Kidney (tissue), 14 donors: Measurements from ENCODE around the gene DDX41. TPM values are rescaled to one million over a fixed set of nuclear protein-coding genes. Genes with fewer than 3 reads are reported as not detected.
A peak's percentile ranks its signal among the peaks of the same experiment; 100 is the strongest.

ENCODE experiments used
- DNase-seq, 5 donors: peaks; one replicate each; pipeline ENCODE4 v3.0.0-alpha.2; 2013 to 2020
- FAIRE-seq: peaks from 2 replicates; lab custom pipeline; 2012; peaks lifted over from hg19 to GRCh38; lab: Jason Lieb, UNC
- H3K27ac ChIP-seq, 2 donors: one replicate each; pipeline ENCODE4 v1.7.0; 2013; ENCODE audit warnings: low read depth in 2 of 2, low read length in 2 of 2, inconsistent platforms in 1 of 2
- H3K27me3 ChIP-seq: one replicate; pipeline ENCODE4 v1.7.1; 2013; ENCODE audit warnings: low read length, inconsistent platforms; ENCODE audit not compliant: control insufficient read depth, insufficient read depth
- H3K36me3 ChIP-seq, 3 donors: one replicate each; pipeline versions ENCODE4 v1.7.0 to v1.7.1; 2013; ENCODE audit warnings: low read length in 3 of 3, control low read depth in 1 of 3, inconsistent platforms in 1 of 3; ENCODE audit not compliant: insufficient read depth in 3 of 3, control insufficient read depth in 2 of 3
- H3K4me1 ChIP-seq, 3 donors: one replicate each; pipeline versions ENCODE4 v1.7.0 to v1.7.1; 2013; ENCODE audit warnings: low read length in 3 of 3, inconsistent platforms in 1 of 3, low read depth in 1 of 3; ENCODE audit not compliant: control insufficient read depth in 2 of 3, insufficient read depth in 2 of 3
- H3K4me3 ChIP-seq, 3 donors: one replicate each; pipeline versions ENCODE4 v1.7.0 to v1.8.1; 2013; ENCODE audit warnings: low read length in 3 of 3, control low read depth in 1 of 3, inconsistent platforms in 1 of 3
- H3K9ac ChIP-seq, 3 donors: one replicate each; pipeline versions ENCODE4 v1.7.0 to v1.7.1; 2013; ENCODE audit warnings: low read length in 3 of 3, control low read depth in 1 of 3, inconsistent platforms in 1 of 3
- H3K9me3 ChIP-seq, 3 donors: one replicate each; pipeline versions ENCODE4 v1.7.0 to v1.7.1; 2013; ENCODE audit warnings: low read length in 3 of 3, control low read depth in 1 of 3, inconsistent platforms in 1 of 3; ENCODE audit not compliant: control insufficient read depth in 2 of 3, insufficient read depth in 1 of 3
- CTCF ChIP-seq: IDR thresholded peaks from 3 replicates; pipeline ENCODE4 v1.5.1; 2012; ENCODE audit warnings: mild to moderate bottlenecking, moderate library complexity, borderline replicate concordance; ENCODE audit not compliant: insufficient read depth; ENCODE audit errors: extremely low read depth
- intact Hi-C: fragments of 100-400 bp; cut with DNase I; formaldehyde crosslinking; loops from one replicate; pipeline ENCODE4 v1.11.1; 2022
- polyA plus RNA-seq: library from polyadenylated mRNA; stranded (reverse); fragments of 350-450 nt; fragmentation: Illumina TruSeq; extraction: RNeasy Lipid Tissue Mini Kit (QIAGEN cat#74804); gene quantifications from one replicate; pipeline ENCODE4 v1.2.3, GENCODE V29; 2014; ENCODE audit warnings: low read depth, low replicate concordance; ENCODE audit not compliant: insufficient read depth
- total RNA-seq: library from RNA; stranded (reverse); fragmentation: NEBNext Ultra II Directional; extraction: Animal tissue kit (Norgen Biotek cat#: 25700); gene quantifications from one replicate; pipeline ENCODE4 v1.2.1, GENCODE V29; 2021
- donor health status: control.
- donor health status: control.
- donor health status: control.
- donor health status: control.
- donor health status: control.
- donor health status: DM: yes; HTN: yes; CAD: no.
- donor health status: Normal renal cell carcinoma (clear cell type).

The DDX41 gene
- total and polyA plus RNA-seq, 2 donors from 2014 or later, result 86.7 to 97.3 TPM

GRCh38 chr5:177509991-177510566, 6.7 kb downstream of the DDX41 start:
- no peak overlapping the region for H3K9ac ChIP-seq
- no peak for DNase-seq
- H3K27ac ChIP-seq, result no peak overlapping the region
- intact Hi-C loops, result no loop called here
- no peaks in the 10 kb centered on the region for H3K27me3 ChIP-seq
- H3K4me1 ChIP-seq, result no peaks in the 10 kb centered on the region
- FAIRE-seq, result no peak
- no peak overlapping the region for H3K4me3 ChIP-seq
- peaks cover 4 to 24% (median 15%) of the 10 kb centered on the region in 3 donors for H3K36me3 ChIP-seq
- H3K9me3 ChIP-seq, result no peaks in the 10 kb centered on the region
- no peak for TF ChIP-seq CTCF

GRCh38 chr5:177509381-177509951, 7.3 kb downstream of the DDX41 start, which contains the start of gene DOK3:
DOK3 (minus strand) TSS chr5:177509826; CDS start chr5:177509540, 286 bp downstream.
- Histone ChIP-seq H3K9me3 (no peaks in the 10 kb centered on the region), H3K4me1 (no peaks in the 10 kb centered on the region), H3K4me3 (no peak within 1 kb of the TSS), H3K27me3 (no peaks in the 10 kb centered on the region), H3K36me3 (peaks cover 0 to 20% (median 13%) of the 10 kb centered on the region in 3 donors), H3K27ac (no peak within 1 kb of the TSS), H3K9ac (no peak within 1 kb of the TSS)
- DNase-seq (peak in 1 of 5 donors; percentile 72), FAIRE-seq (no peak)
- intact Hi-C loops, result no loop called here
- TF ChIP-seq CTCF, result no peak

GRCh38 chr5:177508837-177509236, 7.9 kb downstream of the DDX41 start:
- Histone ChIP-seq H3K27me3 (no peaks in the 10 kb centered on the region), H3K9me3 (no peaks in the 10 kb centered on the region), H3K27ac (no peak overlapping the region), H3K36me3 (peaks cover 0 to 16% (median 11%) of the 10 kb centered on the region in 3 donors), H3K9ac (no peak overlapping the region), H3K4me3 (no peak overlapping the region), H3K4me1 (no peaks in the 10 kb centered on the region)
- peak in 1 of 5 donors; percentile 65 for DNase-seq
- TF ChIP-seq CTCF, result no peak
- intact Hi-C loops, result no loop called here
- no peak for FAIRE-seq

- H3K9me3 ChIP-seq, result no peaks in the 10 kb centered on the region
- H3K27me3 ChIP-seq, result no peaks in the 10 kb centered on the region
- DNase-seq (no peak), FAIRE-seq (no peak)
- H3K27ac ChIP-seq, result no peak overlapping the region
- H3K4me1 ChIP-seq, result no peaks in the 10 kb centered on the region
- peaks cover 0 to 16% (median 11%) of the 10 kb centered on the region in 3 donors for H3K36me3 ChIP-seq
- TF ChIP-seq CTCF, result no peak
- no peak overlapping the region for H3K9ac ChIP-seq
- H3K4me3 ChIP-seq, result no peak overlapping the region
- intact Hi-C loops, result no loop called here
Measured at GRCh38 chr5:177508221-177508611, 8.5 kb downstream of the DDX41 start.
